Left lobe of liver (tissue), 2 donors: ENCODE measurements around the gene GRID2. TPM values are rescaled to one million over a fixed set of nuclear protein-coding genes. Genes with fewer than 3 reads are reported as not detected.
A peak's percentile ranks its signal among the peaks of the same experiment; 100 is the strongest.

Experiments used
- ATAC-seq: fragments of 200-7000 bp; cut with Tn5 transposase; one replicate; pipeline ENCODE4 v1.9.1; 2020; ENCODE audit warnings: mild to moderate bottlenecking, moderate library complexity
- DNase-seq: peaks from one replicate; pipeline ENCODE4 v3.0.0-alpha.2; 2020; ENCODE audit warnings: low spot score
- total RNA-seq: library from RNA; stranded (reverse); gene quantifications from one replicate; pipeline ENCODE4 v1.2.1, GENCODE V29; 2021
- donor health status: DM: no; HTN: no; CAD: no; lungs with moderate emphysema.
- donor health status: DM: no; HTN: yes; CAD: no.

The GRID2 gene
- total RNA-seq, 1 donor from 2014 or later: not detected

DNA sequence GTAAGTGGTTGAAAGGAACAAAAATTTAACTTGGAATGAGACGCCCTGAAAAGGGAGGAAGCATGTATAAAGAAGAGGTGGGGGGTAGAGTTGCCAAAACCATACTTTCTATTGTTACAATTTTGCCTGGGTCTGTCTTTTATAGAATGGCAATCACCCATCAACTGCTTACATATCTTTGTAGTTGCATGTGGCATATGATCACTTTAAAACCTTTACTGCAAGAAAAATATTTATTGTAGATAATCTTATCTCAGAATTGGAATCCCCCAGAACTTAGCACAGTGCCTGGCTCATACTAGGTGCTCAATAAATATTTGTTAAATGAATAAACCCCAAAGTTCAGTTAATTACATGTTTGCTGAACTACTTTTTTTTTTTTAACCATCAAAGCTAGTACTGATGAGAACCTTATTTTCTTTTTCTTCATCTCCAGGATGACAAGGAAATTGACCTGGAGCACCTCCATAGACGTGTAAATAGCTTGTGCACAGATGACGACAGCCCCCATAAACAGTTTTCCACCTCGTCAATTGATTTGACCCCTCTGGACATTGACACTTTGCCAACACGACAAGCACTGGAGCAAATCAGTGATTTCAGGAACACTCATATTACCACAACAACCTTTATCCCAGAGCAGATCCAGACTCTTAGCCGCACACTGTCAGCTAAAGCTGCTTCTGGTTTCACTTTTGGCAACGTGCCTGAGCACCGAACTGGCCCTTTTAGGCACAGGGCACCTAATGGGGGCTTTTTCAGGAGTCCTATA, 1468.1 kb downstream of the GRID2 start:
- ATAC-seq (no peak), DNase-seq (no peak)

DNA sequence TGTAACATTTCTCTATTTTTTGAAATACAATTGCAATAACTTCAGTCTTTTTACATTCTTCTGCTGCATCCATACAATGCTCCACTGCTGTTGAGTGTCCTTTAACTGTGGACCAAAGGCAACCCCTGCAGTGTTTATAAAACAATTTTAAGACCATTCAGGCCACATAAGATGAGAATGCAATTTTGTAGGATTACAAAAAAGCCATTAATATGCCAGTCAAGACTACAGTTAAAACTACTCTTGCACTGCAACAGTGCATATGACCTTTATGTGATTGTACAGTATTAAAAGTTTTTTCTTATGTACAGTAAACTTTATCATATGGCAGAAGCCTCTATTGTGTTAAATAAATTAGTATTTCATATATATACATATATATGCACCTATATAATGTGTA, 1469.1 kb downstream of the GRID2 start:
- ATAC-seq (no peak), DNase-seq (no peak)

DNA sequence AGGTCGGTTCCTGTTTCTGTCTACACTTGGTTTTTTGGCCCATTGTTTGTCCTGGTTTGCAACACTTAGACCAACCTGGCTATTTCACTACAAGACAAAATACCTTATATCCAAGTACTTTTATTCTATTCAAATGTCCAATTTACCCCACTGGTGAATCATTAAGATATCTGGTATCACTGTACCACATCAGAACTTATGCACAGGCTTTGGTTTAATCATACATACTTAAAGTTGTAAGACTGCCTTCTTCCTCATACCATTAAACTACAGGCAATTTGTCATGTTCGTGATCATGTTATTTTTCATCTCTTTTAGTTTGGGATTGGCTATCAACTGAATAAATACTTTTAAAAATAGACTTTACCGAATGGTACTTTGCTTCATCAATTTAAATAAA, 1471.8 kb downstream of the GRID2 start:
- no peak for ATAC-seq
- no peak for DNase-seq

DNA sequence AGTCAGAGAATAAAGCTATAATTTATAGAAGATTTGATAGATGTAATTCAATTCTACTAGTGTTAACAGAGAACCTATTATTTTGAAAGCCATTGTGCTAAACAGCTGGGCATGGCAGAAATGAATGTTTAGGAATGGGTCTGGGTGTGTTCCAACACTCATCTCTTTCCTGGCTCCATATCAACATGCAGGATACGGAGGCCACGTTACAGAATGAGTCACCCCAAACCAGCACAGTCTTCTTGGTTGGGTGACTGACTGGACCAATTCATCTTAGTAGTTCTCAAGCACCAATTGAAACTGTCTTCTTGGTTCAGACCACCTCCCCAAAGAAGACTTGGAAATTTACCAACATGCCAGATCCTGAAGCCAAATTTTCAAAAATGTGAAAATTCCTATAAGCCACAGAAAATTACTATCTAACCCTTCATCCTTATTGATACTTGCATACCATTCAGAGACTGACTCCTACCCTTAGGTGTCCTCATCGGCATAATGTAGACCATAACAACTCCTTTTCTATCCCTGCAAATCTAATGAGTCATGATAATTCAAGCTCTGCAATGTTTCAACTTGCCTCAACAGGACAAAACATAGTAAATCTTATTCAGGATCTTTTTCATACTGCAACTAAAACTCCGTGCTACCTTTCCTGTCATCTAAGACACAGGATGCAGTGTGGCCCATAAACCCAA, 1472.8 kb downstream of the GRID2 start:
- DNase-seq (no peak), ATAC-seq (no peak)

DNA sequence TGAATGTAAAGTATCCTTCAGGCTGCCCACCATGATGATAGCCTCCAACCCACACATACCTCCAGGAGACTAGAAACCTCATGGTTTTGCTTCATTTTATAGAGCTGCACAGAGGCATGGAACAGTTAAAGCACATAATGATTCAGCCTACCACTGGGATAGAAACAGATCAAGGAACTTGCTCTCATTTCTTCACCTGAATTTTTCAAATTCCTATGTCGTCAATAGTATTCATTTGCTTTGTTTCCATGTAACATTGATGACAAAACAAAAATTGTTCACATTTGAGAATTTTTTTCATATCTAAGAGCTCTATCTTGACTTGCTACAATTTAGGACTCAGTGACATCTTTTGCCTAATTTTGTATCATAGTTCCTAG, 1473.3 kb downstream of the GRID2 start:
- ATAC-seq (no peak), DNase-seq (no peak)

DNA sequence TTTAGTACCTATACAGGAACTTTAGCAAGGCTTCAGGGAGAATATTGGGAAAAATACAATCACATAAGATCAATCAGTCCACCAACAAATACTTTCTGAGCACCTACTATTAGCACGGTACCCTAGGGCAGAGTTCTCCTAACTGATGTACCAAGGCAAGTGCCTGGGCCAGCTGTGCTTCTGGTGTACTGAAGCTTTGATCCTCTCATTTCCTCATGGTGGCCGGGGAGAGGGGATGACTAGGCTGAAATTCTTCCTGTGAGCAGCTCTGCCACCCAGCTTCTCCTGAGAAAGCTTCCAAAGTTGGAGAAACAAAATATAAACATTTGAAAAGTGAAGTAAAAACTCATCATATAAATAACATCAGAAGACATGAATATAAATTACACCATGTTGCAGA, 1475.5 kb downstream of the GRID2 start:
- ATAC-seq (no peak), DNase-seq (no peak)

DNA sequence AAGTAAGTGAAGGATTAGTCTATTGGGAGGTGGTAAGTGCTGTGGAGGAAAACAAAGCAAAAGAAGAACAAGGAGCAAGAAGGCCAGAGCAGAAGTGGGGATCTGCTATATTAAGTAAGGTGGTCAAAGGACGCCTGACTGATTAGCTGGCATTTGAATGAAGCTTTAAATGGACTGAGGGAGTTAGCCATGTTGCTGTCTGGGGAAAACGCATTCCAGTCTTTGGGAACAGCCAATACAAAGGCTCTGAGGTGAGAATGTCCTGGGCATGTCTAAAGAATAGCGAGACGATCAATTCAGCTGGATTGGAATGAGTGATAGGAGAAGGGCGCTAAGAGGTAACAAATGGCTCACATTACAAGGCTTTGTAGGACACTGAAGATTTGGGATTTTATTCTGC, 1476.3 kb downstream of the GRID2 start:
- DNase-seq (no peak), ATAC-seq (no peak)

DNA sequence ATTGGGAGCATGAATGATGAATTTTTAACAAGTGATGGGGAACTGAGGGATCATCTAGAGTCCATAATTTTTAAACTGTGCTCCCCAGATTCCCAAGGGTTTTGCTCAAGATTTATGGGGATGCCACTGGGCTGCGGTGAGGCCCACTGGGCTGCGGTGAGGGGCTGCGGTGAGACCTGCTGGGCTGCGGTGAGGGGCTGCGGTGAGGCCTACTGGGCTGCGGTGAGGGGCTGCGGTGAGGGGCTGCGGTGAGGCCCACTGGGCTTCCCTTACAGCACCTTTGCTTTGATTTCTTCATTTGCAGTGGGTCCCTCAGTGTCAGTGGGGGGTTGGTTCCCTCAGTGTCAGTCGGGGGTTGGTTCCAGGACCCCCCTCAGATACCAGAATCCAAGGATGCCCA, 1477.4 kb downstream of the GRID2 start:
- ATAC-seq (no peak), DNase-seq (no peak)

DNA sequence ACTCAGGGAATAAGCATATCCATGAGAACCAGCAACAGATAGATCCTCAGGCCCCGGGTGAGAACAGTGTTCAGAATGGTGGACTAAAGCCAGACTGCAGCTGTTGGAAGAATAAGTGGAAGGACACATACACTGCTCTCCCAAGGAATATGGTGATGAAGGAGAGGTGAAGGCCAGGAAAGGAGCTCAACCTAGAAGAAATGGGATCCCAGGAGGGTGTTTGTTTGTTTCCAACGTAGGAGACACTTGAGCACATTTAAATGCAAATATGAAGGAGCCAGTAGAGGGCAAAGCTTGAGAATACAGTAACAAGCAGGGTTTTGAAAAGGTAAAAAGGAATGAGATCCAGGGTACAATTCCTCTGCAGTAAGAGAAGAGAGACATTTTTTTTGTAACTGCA, 1482.4 kb downstream of the GRID2 start:
- DNase-seq: no peak

DNA sequence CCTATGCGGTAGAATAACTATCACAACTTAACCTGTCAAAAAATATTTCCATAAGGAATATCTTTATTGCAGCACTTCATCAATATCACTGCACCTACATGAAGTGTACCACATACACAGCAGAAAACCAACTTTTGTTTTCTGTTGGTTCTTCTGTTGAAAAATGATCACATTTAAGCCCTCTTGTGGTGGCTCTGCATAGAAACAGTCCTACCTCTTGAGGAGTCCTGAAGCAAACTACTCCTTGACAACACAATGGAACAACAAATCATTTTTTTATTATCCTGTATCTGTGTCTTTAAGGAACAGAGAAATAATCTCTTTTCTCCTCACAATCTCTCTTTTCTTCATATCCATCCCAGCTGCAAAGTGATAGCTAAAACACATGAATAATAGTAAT, 1484.9 kb downstream of the GRID2 start:
- ATAC-seq: no peak
- DNase-seq: no peak

More for the DNA sequence above, 1482.4 kb downstream of the GRID2 start:
- ATAC-seq: no peak

DNA sequence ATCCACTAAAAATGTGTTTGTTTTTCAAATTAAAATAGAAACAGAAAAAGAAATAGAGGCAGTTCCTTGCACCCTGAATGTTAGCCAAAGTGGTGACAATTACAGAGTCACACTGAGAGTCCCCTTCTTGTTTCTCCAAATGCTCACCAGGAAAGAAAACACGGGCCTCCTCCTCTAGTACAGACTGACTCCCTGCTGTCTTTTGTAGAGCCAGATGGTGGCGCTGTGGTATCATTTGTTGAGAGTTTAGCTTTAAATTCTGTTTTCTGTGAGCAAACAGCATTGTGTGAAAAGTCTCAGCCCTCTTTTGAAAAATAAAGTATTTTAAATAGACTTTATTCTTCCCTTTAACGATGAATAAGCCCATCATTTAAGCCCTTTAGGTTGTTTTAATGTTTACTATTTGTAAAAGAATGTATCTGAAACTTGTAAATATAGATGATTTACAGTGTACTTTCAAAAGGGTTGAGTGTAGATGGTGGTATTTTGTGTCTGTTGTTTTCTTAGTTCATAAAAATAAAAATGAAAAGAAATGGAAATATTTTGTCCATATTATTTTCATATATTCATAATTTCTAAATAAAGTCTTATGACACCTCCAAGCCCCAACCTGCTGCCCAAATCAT, 1487.9 kb downstream of the GRID2 start:
- ATAC-seq (peak; percentile 89), DNase-seq (peak; percentile 48)

DNA sequence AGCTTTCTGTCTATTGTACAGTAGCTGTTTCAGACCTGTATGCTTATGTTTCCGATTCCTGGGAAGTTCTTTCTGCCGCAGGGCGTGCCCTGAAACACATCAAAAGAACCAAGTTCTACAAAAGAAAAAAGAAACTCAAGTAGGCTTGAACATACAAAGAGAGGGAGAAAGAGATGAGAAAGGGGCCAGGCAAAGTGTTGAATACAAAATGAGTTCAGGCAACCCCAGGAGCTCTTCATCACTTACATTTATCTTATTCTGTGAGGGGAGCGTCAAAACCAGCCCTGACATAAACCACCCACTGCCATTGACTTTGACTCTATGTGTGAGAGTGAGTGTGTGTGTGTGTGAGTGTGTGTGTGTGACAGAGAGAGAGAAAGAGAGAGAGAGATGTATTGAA, 1498.3 kb downstream of the GRID2 start:
- DNase-seq: no peak
- ATAC-seq: no peak

DNA sequence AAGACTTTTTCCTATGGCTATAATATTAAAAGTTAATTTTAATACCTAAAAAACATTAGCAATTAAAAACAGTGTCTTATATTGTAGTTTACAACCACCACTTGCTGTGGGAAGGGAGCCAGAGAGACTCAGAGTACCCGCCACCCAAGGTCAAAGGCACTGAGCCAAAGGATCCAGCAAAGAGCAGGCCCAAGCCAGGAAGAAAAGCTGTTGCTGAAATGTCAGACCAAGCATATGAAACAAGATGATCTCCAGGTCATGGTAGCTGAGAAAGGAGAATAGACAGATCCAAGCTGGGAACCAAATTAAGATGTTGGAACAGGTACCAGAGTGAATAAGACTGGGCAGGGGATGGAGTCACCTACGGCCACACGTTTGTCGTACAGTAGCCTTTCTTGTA, 1506.0 kb downstream of the GRID2 start:
- ATAC-seq: no peak

DNA sequence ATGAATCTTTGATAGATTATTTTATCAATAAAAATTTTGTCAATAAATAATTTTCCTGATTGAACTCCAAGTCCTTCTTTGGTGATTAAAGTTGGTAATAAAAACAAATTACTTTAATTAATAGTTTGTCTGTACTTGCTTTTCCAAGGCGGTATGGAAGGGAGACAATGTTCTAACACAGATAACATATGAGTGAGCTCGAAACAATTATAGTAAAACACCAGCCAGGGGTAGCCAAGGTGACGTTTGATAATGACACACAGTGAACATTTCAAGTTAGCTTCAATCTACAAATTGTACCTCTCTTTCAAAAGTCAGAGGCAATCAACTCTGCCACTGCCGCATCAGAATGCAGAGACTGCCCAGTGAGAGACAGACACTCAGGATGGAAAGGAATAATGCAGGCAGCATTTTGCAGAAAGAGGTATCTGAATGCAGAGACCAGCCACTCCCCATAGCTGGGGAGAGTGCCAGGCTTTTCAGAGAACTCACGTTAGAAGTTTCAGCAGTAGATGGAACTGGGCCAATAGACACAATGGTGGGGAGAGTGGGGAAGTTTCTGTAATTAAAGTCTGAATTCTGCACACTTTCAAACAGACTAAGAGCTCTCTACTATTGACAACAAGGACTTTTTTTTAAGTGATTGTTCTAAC, 1506.7 kb downstream of the GRID2 start:
- DNase-seq (no peak), ATAC-seq (no peak)

More for the DNA sequence above, 1506.0 kb downstream of the GRID2 start:
- DNase-seq: no peak

DNA sequence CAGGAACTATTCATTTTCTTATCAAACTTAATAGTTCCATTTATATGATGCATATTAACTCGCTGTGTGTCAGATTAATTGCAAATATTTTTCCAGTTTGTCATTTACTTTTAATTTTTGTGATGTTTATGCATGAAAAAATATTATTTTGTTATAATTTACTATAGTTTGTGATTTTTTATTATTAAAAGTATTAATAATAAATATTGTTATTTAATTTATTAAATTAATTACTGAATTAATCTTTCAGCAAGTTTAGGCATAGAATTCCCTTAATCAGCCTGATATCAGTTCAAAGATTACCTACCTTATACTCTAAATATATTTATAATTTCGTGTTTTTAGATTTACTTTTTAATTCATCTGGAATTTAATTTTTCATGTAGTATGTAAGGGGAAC, 1509.3 kb downstream of the GRID2 start:
- no peak for DNase-seq
- no peak for ATAC-seq

DNA sequence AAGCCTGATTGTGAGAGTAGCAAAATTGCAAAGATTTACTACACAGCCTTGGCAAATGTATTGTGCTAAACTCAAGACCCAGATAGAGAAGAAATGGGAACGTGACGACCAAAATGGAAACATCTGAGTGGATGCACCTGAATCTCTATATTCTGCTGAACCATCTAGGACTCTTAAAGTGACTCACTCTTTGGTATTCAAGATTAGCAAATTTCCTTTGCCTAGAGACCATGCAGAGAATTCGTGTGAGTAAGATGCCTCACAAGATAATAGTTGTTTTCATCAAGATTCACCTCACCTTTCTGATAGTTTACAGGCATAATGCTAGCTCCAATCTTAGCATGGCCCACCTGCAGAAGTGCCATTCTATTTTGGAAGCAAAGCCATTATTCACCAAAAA, 1510.4 kb downstream of the GRID2 start:
- DNase-seq: no peak
- no peak for ATAC-seq

DNA sequence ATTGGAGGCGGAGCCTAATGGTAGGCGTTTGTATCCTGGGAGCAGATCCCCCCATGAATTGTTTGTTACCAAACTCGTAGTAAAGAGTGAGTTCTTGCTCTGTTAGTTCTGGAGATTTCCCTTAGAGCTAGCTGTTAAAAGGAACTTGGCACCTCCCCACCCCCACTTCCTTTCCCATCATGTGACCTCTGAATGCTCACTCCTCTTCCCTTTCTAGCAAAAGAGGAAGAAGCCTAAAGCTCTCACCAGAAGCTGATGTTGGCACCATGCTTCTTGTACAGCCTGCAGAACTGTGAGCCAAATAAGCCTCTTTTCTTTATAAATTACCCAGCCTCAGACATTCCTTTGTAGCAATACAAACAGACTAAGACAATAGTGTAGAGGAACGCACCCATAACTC, 1511.0 kb downstream of the GRID2 start:
- ATAC-seq: peak; percentile 33
- DNase-seq: no peak
